HepG2 (cell line): ENCODE measurements around the gene PMM2. TPM values are rescaled to one million over a fixed set of nuclear protein-coding genes. Genes with fewer than 3 reads are reported as not detected.

Source experiments
- ATF5 ChIP-seq: sonication (generic); formaldehyde crosslinking; IDR thresholded peaks from 2 replicates; pipeline ENCODE4 v1.4.0; 2020; ENCODE audit warnings: mild to moderate bottlenecking, low read depth, missing genetic modification reagents
- CCDC6 ChIP-seq: sonication (generic); formaldehyde crosslinking; IDR thresholded peaks from 2 replicates; pipeline ENCODE4 v1.8.1; 2022; ENCODE audit warnings: mild to moderate bottlenecking, missing genetic modification reagents, moderate library complexity
- EP300 ChIP-seq, 3 experiments: sonication (generic) in 1 of 3; formaldehyde crosslinking in 1 of 3; IDR thresholded peaks; 2 replicates each; pipeline versions ENCODE4 v1.5.1 to v1.6.1; 2011 to 2020; ENCODE audit warnings: low read depth in 2 of 3, low read length in 2 of 3, borderline replicate concordance in 1 of 3, improper control_type of control experiment in 1 of 3, mild to moderate bottlenecking in 1 of 3, missing genetic modification reagents in 1 of 3, moderate library complexity in 1 of 3
- GFI1 ChIP-seq: sonication (generic); formaldehyde crosslinking; IDR thresholded peaks from 2 replicates; pipeline ENCODE4 v1.5.0; 2020; ENCODE audit warnings: missing genetic modification reagents, mild to moderate bottlenecking, borderline replicate concordance
- HMGXB3 ChIP-seq: sonication (generic); formaldehyde crosslinking; IDR thresholded peaks from 2 replicates; pipeline ENCODE4 v1.4.0; 2020; ENCODE audit warnings: missing genetic modification reagents, borderline replicate concordance
- IRF9 ChIP-seq: sonication (generic); formaldehyde crosslinking; IDR thresholded peaks from 2 replicates; pipeline ENCODE4 v1.8.0; 2022; ENCODE audit warnings: missing genetic modification reagents, mild to moderate bottlenecking, borderline replicate concordance
- MEIS2 ChIP-seq: sonication (generic); formaldehyde crosslinking; IDR thresholded peaks from 2 replicates; pipeline ENCODE4 v1.9.0; 2021; ENCODE audit warnings: mild to moderate bottlenecking, missing genetic modification reagents
- MLLT10 ChIP-seq: sonication (generic); formaldehyde crosslinking; IDR thresholded peaks from 2 replicates; pipeline ENCODE4 v1.4.0; 2020; ENCODE audit warnings: missing genetic modification reagents
- NCOA5 ChIP-seq: sonication (generic); formaldehyde crosslinking; IDR thresholded peaks from 2 replicates; pipeline ENCODE4 v1.4.0; 2020; ENCODE audit warnings: missing genetic modification reagents
- NFKBIZ ChIP-seq: IDR thresholded peaks from 2 replicates; pipeline ENCODE4 v1.6.1; 2018; ENCODE audit warnings: missing genetic modification reagents, missing compliant biosample characterization
- RBAK ChIP-seq: sonication (generic); formaldehyde crosslinking; IDR thresholded peaks from 2 replicates; pipeline ENCODE4 v1.5.1; 2020; ENCODE audit warnings: mild to moderate bottlenecking, missing genetic modification reagents
- SKIL ChIP-seq: sonication (generic); formaldehyde crosslinking; IDR thresholded peaks from 2 replicates; pipeline ENCODE4 v1.8.0; 2022; ENCODE audit warnings: missing genetic modification reagents, mild to moderate bottlenecking, moderate library complexity, borderline replicate concordance
- TSC22D2 ChIP-seq: sonication (generic); formaldehyde crosslinking; IDR thresholded peaks from 2 replicates; pipeline ENCODE4 v1.5.1; 2020; ENCODE audit warnings: missing genetic modification reagents, mild to moderate bottlenecking, borderline replicate concordance
- ZNF564 ChIP-seq: sonication (generic); formaldehyde crosslinking; IDR thresholded peaks from 2 replicates; pipeline ENCODE4 v1.8.1; 2023; ENCODE audit warnings: mild to moderate bottlenecking, missing genetic modification reagents
- ZNF746 ChIP-seq: sonication (generic); formaldehyde crosslinking; IDR thresholded peaks from 2 replicates; pipeline ENCODE4 v1.8.0; 2022; ENCODE audit warnings: mild to moderate bottlenecking, missing genetic modification reagents
- ZZZ3 ChIP-seq: sonication (generic); formaldehyde crosslinking; IDR thresholded peaks from 2 replicates; pipeline ENCODE4 v1.4.0; 2020; ENCODE audit warnings: missing genetic modification reagents, mild to moderate bottlenecking, borderline replicate concordance
- polyA plus RNA-seq, 8 experiments: library from polyadenylated mRNA; depleted of rRNA in 3 of 8; stranded (reverse) in 7 of 8; unstranded in 1 of 8; fragments of >200 nt; fragmentation: Illumina TruSeq in 4 of 8; extraction: Trizol in 4 of 8; gene quantifications; 2 replicates each; pipeline versions ENCODE4 v1.2.1 to v1.2.3, GENCODE V29; 2011 to 2016; ENCODE audit warnings: low read depth in 4 of 8, missing spikeins in 1 of 8, mixed read lengths in 1 of 8; ENCODE audit not compliant: insufficient read depth in 1 of 8
- total RNA-seq, 5 experiments: library from RNA; depleted of rRNA; stranded (reverse); fragments of >200 nt; fragmentation: Illumina TruSeq; extraction: Trizol; gene quantifications; 2 replicates each; pipeline ENCODE4 v1.2.3, GENCODE V29; 2016; ENCODE audit warnings: low read depth in 1 of 5

Gene PMM2
- total and polyA plus RNA-seq, 2 of the 13 experiments (the other 11 are each of a cell fraction or from before 2014, with no cell fraction given) = 52.2 to 93.7 TPM

- no peak; the same call in 1 of the 2 replicates for TF ChIP-seq NCOA5 (CRISPR knock-in tag)
- TF ChIP-seq CCDC6 (CRISPR knock-in tag) = peak; percentile 98
- TF ChIP-seq TSC22D2 = peak; percentile 98
- TF ChIP-seq RBAK = peak; percentile 60; the same call in 1 of the 2 replicates
- TF ChIP-seq SKIL = peak; percentile 49
- peak; percentile 92 for TF ChIP-seq MEIS2 (CRISPR knock-in tag)
- TF ChIP-seq IRF9 (CRISPR knock-in tag) = peak; percentile 99
- TF ChIP-seq ZZZ3 (CRISPR knock-in tag) = peak; percentile 93
- TF ChIP-seq ZNF746 (CRISPR knock-in tag) = peak; percentile 90
- TF ChIP-seq HMGXB3 (CRISPR knock-in tag) = peak; percentile 94
- TF ChIP-seq MLLT10 = peak; percentile 40; the same call in 1 of the 2 replicates
- peak; percentile 98 for TF ChIP-seq ZNF564 (CRISPR knock-in tag)
- no peak; the same call in 1 of the 2 replicates for TF ChIP-seq NFKBIZ (CRISPR knock-in tag)
- TF ChIP-seq EP300 (IDR thresholded peaks at IDR 0.05; ENCODE audit: low read depth in 2 of 2, low read length in 2 of 2) = peak; percentile 59 to 63; a peak in 2 of 4 replicates
- TF ChIP-seq EP300 (CRISPR knock-in tag; IDR thresholded peaks at IDR 0.05; ENCODE audit: borderline replicate concordance) = peak; percentile 72; the same call in 1 of the 2 replicates
- TF ChIP-seq GFI1 (CRISPR knock-in tag) = peak; percentile 86
- 0 out of 2 replicates have a peak, but pooled peaks have one; percentile 79 for TF ChIP-seq ATF5
Measured at GRCh38 chr16:8797364-8798173, at the start of gene PMM2, which contains the start of gene TMEM186 (continued).
